SIG-M5 (cell line): Measurements from ENCODE around the gene DLG2.

ENCODE experiments used
- DNase-seq: peaks from one replicate; lab custom pipeline; 2025; lab: John Stamatoyannopoulos, UW

Gene DLG2

GRCh38 chr11:84660257-84660977, 966.7 kb downstream of the DLG2 start:
- DNase-seq = no peak

DNA sequence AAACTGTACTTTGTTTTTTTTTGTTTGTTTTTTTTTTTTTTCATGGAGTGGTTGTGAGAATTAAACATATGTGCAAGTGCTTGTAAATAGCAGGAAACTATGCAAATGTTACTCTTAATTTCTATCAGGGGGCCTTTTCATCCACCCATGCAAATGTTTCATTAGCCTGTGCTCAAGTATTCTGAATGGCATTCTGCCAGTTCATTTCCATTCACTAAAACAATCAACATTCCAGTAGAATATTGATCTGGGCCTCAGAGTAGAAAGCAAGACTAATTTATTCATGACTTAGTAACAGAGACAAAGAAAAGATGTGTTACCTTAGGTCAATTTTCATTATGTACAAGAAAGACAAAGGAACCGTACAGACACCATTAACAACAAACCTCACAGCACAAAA, 971.4 kb downstream of the DLG2 start:
- DNase-seq = no peak

GRCh38 chr11:84648471-84648870, 978.7 kb downstream of the DLG2 start:
- no peak for DNase-seq

GRCh38 chr11:84645988-84646694, 981.0 kb downstream of the DLG2 start:
- DNase-seq = no peak

GRCh38 chr11:84642500-84642899, 984.6 kb downstream of the DLG2 start:
- no peak for DNase-seq

- no peak for DNase-seq
Measured at GRCh38 chr11:84634309-84634708, 992.8 kb downstream of the DLG2 start.

- no peak for DNase-seq
Measured at GRCh38 chr11:84628871-84629620, 998.1 kb downstream of the DLG2 start.

- DNase-seq = no peak
Measured at GRCh38 chr11:84626256-84626655, 1000.9 kb downstream of the DLG2 start.

- no peak for DNase-seq
Measured at GRCh38 chr11:84612645-84613044, 1014.5 kb downstream of the DLG2 start.

DNA sequence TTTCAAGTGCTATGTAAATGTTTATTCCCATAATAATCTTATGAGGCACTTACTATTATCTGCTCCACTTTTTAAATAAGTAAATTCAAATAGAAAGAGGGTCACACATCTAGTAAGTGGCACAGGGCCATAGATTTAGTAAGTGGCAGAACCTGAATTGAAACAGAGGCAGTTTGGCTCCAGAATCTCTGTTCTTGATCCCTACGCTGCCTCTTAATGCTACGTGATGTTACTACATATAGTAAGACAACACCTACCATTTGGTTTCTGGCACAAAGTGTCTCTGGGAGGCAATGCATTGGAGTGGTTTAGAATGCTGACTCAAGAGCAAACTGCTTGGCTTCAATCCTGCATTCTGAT, 1018.3 kb downstream of the DLG2 start:
- no peak for DNase-seq

DNA sequence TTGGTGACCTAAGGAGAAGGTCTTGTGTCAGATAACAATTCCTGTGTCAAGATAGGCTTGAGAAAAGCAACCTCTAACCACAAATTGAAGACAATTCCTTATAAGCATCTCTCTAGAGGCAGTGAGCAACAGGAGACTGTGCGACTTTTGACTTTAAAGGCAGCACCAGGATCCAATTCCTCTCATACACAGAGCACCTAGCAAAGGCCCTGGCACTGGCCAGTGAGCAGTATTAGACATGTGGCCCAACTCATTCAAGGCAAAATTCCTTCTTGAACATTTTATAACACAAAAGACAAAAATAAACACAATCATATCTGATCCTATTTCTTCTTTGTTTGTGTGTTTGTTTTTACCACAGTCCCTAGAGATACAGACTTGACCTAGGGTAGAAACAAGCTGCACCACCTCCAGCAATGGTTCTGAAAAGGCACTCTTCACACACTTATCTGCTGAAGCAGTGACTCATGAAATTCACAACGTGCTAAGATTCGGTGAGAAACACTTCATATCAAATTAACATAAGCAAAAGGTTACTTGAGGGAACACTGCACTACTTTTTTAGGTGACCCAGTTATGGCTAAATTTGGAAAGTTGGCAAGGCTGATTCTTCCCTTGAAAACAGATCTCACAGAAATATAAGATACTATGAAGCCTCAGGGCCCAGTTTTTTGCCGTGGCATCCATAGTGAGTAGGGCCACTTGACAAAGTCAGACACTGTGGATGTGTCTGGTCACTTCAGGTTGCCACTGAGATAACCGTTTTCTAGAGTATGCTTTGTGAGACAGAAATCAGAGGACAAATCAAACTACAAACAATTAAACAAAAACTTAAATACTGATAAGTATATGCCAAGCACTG, 1018.9 kb downstream of the DLG2 start:
- DNase-seq = no peak

- DNase-seq = no peak
Measured at GRCh38 chr11:84594602-84595001, 1032.5 kb downstream of the DLG2 start.

DNA sequence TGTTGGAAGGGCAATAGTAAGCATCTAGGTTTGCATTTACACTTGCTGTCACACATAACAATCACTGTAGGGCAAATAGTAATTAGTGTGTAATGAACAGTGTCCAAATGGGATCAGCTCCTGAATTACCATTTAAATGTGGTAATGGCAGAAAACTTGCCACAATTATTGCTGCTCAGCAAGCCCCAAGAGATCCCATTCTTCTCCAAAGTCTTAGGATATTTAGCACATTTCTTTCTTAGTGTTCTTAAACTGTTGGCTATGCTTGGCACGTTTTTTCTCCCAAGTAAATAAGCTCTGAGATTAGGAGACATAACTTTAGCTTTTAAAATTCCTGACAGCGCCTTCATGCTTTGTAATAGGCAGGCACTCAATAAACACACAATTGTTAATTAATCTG, 1037.0 kb downstream of the DLG2 start:
- DNase-seq = no peak

DNA sequence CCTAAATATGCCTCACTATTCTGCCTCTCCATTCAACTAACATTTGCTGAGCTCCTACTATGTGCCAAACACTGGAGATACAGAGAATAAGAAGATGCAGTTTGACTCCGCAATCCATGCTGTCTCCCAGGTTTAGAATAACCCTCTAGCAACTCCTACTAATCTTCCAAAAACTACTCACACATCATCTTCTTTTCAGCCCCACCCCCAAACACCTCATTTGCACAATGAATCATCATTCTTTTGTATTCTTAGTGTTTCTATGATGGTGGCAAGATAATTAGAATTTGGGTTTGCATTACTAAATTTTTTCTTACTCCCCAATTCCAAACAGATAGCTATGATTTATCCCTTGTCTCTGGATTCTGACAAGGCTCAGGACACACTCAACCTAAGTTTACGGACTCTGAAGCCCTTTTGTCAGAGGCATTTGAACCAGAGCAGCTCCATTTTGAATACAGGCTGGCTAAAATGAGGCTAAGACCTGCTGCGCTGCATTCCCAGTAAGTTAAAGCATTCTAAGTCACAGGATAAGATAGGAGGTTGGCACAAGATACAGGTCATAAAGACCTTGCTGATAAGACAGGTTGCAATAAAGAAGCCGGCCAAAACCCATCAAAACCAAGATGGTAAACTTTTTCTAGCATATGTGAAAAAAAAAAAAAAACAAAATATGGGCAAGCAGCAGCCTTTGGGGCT, 1038.9 kb downstream of the DLG2 start:
- no peak for DNase-seq

DNA sequence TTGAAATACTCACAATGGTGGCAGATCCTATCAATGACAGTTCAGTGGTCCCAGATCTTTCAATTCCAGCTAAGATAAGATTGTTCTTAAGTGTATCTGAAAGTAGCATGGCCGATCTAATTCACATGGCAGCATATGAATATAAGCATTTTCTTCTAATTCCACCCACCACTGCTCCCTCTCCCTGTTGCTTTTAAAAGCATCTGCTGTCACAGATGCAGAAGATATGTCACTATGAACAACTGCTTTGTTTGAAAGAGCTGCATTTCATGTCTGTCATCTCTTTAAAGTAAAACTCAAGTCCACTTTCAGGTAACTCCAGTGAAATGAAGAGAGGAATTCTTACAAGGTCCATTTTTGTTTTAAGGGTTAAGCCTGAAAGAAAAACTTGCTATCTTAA, 1044.0 kb downstream of the DLG2 start:
- no peak for DNase-seq

DNA sequence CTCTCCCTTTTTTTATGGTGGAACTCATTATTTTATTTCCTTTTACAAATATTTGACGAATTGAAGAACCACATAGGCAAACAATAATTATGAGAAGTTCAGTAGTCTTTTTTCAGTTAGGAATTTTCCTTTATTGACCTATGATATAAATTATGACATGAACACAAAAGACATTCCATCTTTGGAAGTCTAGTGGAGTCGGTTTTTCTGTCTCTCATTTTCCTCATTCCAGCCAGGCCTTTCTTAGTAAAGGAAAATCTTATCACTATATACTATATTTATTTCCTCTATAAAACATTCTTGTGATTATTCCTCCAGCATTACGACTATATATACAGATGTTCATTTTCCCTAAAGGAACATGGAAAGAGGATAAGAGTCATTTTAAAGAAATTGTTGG, 1046.1 kb downstream of the DLG2 start:
- no peak for DNase-seq

DNA sequence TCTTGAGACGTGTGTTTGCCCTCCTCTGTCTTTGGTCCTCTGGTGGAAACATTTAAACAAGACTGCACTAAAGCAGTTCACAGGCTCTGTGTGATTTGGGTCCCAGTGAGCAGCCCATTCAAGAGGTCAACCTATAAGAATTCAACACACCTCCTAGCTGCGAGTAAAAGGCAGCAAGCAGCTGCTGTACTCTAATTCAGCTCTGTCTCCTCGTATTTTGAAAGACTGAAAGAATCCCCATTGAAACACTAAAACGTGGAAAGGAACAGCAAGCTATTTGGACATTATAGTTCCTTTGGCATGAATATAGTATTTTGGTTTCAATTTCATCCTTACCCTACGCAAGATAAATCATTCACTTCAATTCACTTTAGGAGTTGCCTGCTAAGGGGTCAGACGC, 1046.7 kb downstream of the DLG2 start:
- no peak for DNase-seq

GRCh38 chr11:84573868-84574267, 1053.3 kb downstream of the DLG2 start:
- no peak for DNase-seq

DNA sequence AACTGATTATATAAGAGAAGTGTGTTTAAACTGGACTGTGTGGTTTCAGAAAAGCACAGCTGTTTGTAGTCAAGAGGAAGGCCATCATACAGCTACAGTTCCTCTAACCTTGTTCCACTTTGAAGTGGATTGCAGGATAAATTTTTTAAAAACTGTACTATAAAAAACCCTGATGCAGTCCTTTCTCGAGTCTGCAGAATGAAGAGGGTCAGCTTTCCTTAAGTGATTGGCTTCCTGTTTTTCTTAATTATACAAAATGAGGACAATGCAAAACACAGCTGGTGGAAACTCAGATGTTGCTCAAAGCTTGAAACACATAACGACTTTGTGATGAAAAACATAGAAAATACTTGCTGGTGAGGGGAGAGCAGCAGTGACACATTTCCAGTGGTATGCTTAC, 1060.5 kb downstream of the DLG2 start:
- DNase-seq = no peak

DNA sequence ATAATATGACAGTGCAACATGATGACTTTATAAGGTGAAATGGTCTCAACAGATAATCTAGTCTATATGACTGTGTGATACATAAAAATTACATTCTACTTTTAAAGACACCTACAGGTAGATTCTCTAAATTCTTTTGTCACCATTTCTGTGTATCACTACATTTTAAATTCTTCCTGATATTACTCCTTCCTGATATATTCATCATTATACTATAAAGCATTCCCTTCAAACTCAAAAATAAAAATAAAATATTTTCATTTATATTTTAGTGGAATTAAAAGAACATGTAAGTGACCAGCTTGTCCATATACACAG, 1062.3 kb downstream of the DLG2 start:
- no peak for DNase-seq

- no peak for DNase-seq
Measured at GRCh38 chr11:84564180-84564866, 1062.8 kb downstream of the DLG2 start.
